HuH-7 (cell line): ENCODE results near the gene TMEM151A.

Experiments
- DNase-seq: peaks from one replicate; pipeline ENCODE4 v3.0.0; 2011; ENCODE audit warnings: low spot score

Gene TMEM151A

DNA sequence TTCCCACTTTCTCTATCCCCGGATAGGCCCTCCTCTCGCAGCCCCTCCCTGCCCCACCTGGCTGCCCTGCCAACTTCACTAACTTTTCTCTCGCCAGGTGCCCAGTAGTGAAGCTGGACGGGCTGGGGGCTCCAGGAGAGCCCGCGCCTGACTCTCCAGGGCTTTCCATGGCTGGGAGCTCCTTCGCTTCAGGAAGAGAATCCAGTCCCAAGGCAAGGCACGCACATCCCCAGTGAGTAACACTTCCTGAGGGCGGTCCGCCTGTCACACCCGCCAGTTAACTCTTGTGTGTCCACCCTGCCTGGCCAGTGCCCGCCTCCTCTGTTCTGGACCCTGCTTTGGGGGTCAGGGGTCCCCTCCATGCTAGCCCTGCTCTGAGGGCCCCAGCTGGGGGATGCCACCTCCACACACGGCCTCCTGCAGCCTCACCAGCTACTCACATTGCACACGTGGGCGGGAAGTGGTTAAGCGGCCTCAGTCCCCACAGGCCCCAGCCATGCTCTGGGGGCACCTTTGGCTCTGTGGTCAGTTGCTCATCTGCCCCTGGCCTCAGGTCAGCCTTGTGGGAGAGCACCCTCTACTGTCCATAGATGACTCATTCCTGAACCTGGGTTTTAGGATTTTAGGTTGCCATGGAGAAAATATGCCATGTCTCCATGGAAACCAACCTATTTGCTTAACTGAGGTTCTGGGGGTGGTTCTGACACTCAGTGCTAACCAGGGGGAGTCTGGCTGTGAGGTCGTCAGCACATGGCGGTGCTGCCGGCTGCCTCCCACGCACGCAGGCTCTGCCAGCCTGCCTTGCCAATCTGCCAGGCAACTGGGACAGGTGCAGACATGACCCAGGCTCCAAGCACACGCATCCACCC lies 44.8 kb downstream of the TMEM151A start, which contains the start of gene RIN1:
TSS of gene RIN1 (minus strand) at position 201 of the 869 bp plus-strand sequence. CDS start at position 169, 32 bp downstream.
- DNase-seq = peak; percentile 100

DNA sequence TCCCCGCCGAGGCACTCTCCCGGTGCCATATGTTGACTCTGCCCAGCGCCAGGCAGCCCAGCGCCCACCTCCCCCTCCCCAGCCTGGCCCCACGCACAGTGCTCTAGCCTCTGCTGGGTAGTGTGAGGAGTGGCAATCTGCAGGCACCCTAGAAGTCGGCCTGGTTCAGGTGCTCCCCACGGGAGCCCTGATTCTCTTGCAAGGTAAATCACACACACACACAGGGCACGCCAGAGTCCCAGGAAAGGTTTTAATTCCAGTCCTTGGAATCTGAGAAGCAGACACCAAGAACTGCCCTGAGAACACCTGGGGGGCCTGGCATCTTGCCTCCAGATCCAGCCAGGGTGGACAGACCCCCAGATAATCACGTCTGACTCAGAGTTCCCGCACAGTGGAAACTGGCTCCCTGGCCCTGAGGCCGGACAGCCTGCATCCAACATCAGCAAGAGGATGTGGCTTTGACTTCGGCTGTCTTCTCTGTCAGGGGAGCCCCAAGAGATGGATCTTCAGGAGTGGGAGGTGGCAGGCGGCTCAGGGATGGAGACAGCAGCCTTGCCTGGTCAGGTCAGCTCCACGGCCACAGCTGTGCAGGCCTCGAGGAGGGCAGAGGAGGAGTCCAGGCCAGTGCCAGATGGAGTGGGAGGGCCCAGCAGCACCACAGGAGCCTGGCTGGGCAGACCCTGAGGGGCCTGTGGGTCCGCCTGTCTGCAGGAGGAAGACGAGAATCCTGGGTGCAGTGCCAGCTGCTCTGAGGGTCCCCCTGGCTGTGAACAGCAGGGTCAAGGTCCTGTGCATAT lies 45.6 kb downstream of the TMEM151A start:
- DNase-seq = no peak

DNA sequence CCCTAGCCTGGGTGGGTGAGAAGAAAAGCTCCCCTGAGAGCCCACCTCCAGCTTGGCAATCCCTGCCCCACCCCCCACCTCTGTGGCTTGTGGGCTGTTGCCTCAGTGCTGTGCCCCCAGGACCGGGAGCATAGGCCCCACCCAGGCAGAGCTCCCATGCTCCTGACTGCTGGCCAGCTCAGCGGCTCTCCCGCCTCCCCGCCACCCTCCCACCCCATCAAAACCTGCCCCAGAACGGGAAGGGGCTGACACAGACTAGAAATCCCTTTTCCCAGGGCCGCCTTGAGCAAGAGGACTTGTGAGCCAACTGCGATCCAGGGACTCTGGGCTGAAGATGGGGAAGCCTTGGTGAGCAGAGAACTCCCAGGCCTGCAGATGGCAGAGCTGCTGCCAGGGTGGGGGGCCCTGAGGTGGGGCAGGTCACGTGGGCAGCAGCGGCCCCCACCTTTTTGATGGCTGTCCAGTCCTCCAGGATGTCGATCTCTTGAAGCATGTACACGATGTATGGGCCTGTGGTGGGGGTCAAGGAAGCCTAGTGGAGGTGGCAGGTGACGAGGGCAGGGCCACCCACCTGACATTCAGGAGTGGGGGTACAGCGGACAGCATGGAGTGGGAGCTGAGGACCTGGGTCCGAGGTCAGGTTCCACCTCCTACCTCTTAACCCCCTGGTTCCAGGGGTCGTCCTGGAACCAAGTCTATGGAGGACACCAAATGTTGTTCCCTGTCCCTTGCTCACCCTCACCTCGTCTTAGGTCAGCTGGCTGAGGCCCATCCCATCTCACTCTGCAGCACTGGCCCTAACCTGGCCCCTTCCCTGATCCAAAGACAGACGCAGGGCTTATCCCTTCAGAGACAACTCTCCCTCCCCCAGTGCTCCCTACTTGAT lies 46.8 kb downstream of the TMEM151A start:
- no peak for DNase-seq

DNA sequence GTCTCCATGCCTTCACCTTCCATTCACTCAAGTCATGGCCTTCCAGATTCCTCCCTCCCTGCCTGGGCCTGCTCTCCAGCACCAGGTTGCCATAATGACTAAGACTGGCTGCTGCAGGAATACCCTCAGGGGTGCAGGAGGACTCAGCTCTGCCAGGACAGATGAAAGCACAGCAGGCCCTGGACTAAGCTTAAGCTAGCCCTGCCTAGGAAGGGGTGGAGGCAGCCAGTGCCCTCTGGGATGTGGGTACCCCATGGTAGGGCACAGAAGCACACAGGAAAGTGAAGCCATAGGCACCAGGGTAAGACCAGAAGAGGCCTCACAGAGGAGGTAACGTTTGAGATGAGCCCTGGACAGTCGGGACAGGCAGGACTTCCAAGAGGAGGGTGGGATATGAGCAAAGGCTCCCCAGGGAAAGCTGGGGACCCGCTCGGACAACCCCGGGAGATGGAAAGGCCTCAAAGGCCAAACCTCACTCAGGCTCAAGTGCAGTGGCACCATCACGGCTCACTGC lies 47.5 kb downstream of the TMEM151A start:
- no peak for DNase-seq

DNA sequence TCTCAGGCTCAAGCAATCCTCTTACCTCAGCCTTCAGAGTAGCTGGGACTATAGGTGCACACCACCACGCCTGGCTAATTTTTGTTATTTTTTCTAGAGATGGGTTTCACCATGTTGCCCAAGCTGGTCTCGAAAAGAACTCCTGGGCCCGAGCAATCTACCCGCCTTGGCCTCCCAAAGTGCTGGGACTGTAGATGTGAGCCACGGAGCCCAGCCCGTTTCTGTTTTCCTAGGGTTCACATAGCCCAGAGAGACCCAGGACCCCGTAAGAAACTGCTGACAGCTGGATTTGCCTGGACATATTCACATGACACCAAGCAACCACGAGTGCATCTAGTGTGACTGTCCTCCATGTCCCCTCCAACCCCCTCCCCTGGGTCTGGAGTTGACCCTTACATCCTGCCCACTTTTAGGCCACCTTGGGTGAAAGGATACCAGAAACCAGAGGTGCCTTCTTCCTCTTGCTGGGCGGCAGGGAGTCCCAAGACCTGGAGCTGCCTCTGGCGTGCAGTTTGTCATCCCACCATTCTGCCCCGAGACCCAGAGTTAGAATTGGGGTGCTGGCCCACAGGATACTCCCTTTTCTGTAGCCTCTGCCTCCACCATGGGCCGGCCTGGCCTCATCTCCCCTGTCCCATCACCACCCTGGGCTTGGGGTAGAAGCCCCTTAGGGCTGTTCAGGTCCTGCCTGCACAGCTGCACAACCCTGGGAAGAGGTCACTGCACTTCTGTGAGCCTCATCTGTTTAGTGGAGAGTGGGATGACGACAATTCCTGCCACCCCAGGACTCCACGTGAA lies 48.2 kb downstream of the TMEM151A start:
- DNase-seq = no peak

DNA sequence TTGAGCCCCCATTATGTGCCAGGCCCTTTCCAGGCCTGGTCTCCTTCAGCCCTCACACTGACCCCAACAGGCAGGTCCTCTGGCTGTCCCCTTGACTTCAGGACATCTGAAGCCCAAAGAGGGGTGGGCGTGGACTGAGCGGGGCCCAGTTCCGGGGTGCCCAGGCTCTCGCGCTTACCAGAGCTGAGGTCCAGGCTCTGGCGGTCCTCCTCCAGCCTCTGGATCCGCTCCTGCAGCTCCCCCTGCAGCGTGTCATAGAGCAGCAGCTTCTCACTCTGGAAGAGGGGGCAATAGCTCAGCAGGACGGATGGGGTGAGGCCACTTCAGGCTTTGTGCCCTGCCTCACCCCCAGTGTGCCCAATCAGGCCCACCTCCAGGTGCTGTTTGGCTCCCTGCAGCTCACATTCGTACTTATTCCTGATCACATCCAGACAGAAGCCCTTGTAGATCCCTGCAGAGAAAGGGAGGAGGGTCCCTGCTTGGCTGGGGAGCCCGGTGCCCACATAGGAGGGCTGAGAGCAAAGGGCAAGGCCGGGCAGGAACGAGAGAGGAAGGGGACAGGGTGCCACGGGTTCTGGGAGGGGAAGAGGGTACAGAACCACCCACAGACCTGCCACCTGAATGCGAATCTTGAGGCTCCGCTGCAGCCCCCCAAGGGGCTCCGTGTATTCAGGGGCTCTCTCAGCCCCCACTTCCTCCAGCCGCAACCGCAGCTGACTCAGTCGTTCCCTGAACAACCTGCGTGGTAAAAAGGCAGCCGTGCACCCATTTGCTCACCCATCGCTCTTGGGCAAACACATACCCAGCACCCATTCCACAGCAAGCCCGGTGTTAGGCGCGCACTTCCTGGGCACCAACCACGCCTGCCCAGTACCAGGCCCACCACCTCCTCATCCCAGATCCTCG lies 49.2 kb downstream of the TMEM151A start:
- no peak for DNase-seq

DNA sequence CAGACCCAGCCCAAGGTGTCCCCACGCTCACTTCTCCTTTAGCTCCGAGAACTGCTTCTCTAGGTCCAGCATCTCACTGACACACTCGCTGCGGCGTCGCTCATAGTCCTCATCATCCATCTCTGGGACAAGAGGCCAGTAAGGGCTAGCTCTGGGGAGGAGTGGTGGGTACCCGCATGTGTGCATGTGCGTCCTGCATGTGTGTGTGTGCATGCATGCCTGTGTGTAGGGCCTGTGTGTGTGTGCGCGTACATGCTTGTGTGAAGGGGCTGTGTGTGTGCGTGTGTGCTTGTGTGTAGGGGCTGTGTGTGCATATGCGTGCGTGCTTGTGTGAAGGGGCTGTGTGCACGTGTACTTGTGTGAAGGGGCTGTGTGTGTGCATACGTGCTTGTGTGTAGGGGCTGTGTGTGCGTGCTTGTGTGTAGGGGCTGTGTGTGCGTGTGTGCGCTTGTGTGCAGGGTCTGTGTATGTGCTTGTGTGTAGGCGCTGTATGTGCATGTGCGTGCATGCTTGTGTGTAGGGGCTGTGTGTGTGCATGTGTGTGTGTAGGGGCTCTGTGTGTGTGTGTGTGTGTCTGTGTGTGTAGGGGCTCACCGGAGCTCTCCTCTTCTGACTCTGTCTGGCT lies 49.9 kb downstream of the TMEM151A start:
- DNase-seq = no peak

DNA sequence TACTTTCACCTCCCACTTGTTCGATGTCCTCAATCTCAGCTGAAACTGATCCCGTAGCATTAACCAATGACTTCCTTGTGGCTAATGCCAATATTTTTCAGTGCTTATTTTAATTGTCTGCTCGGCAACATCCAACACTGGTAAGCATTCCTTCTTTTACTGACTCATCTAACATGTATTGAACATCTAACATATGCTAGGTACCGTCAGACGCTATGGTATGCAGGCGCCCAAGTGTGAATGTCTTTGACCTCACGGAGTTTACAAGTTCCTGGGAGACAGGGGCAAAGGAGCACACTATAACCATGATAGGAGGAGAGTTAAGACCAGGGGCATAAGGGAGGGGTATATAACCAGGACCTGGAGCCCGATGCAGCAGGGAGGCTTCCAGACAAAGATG lies 51.5 kb downstream of the TMEM151A start:
- DNase-seq = no peak

DNA sequence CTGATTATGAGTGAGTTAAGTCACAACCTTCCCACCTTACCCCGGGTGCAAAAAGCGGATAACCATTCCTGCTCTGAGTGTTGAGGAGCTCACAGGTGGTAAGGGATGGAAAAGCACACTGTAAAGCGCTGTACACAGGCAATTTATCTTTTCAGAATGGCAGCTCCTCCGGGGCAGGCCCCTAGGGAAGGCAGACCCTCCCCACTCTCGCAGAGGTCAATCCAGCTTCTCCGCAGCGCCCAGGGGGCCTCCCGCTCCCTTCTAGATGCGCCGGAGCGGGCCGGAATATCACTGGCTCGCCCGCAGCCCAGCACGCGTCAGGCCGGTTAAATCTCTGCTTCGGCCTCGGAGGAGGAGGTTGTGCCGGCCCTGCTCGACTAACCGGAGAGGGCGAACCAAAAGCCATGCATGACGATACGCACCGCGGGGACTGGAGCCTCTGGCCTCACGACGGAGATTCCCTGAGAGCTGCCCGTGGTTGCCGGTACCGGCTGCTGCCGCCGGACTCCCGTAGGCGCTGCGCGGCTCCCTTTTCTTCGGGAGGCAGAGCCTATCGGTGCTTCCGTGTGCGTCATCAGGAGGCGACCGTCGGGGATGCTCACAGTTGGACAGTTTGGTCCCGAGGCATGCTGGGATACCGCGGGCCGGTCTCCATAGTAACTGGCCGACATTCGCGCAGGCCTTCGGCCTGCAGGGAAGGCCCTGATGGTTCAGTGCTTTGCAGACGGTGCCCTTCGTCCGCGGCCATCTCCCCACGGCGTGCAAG lies 53.0 kb downstream of the TMEM151A start, which contains the start of gene BRMS1:
TSS of gene BRMS1 (minus strand) at position 555 of the 766 bp plus-strand sequence. CDS start 2,870 bp downstream, outside the sequence.
- peak; percentile 100 for DNase-seq

DNA sequence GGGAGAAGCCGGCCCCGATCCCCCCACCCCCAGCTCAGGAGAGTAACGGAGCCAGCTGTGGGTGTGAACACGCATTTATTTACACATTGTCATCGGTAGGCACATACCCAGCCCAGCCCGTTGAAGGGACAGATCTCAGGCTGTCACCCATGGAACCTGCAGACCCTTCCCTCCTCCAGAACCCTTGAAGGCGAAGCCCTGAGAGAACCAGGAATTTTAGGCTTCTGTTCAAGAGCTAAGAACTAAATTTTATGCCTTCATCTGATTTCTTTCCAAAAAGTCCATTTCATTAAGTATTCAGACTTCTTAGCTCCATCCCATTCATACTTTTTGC lies 53.6 kb downstream of the TMEM151A start:
- no peak for DNase-seq
